Measurements from ENCODE around the gene LYRM9.

- TF ChIP-seq CTCF (IDR thresholded peaks at IDR 0.05) (no peak), POLR2A (IDR thresholded peaks at IDR 0.05; ENCODE audit: low read depth) (no peak)
These were observed 1.3 kb downstream of the LYRM9 start for GRCh38 chr17:27891841-27892240.
